ENCODE measurements around the gene MAGED1. TPM values are rescaled to one million over a fixed set of nuclear protein-coding genes. Genes with fewer than 3 reads are reported as not detected.

MAGED1 gene
- total and polyA plus RNA-seq, 2 donors (not counting 1 experiment from before 2014, with no cell fraction given), result 28.3 to 29.1 TPM

GRCh38 chrX:51852621-51853020, 40.8 kb upstream of the MAGED1 start:
- no peak overlapping the region for H3K4me2 ChIP-seq (replicated peaks; ENCODE audit: low read depth, low read length, poor library complexity, severe bottlenecking)
- no peak overlapping the region for H3K27ac ChIP-seq (ENCODE audit: low read length in 2 of 2)
- Mint-ChIP-seq H3K27ac (no peak overlapping the region), H3K27me3 (no peaks in the 10 kb centered on the region), H3K4me3 (no peak overlapping the region), H3K9me3 (ENCODE audit: insufficient read depth) (no peaks in the 10 kb centered on the region), H3K4me1 (peaks cover 6% of the 10 kb centered on the region)
- peaks cover 0 to 2% of the 10 kb centered on the region in 2 experiments for H3K36me3 ChIP-seq (replicated peaks in 1 of 2; ENCODE audit: control extremely low read depth in 1 of 2, control insufficient read depth in 1 of 2, extremely low read depth in 1 of 2, insufficient read depth in 2 of 2, low read length in 1 of 2)
- no peak overlapping the region for H3K4me3 ChIP-seq (ENCODE audit: control extremely low read depth in 1 of 5, extremely low read depth in 1 of 5, insufficient read depth in 1 of 5, low read depth in 2 of 5, low read length in 4 of 5)
- no peaks in the 10 kb centered on the region for H4K20me1 ChIP-seq (ENCODE audit: control insufficient read depth, insufficient read depth, low read length, poor library complexity, severe bottlenecking)
- no peaks in the 10 kb centered on the region for H3K27me3 ChIP-seq (replicated peaks in 1 of 4; ENCODE audit: control extremely low read depth in 1 of 4, control insufficient read depth in 3 of 4, insufficient read depth in 4 of 4, low read length in 3 of 4)
- H2AFZ ChIP-seq (ENCODE audit: insufficient read depth, low read depth, low read length, poor library complexity, severe bottlenecking), result no peak overlapping the region
- WGBS (ENCODE audit: insufficient coverage), result no CpG with 5 or more reads among the region's 3 CpGs
- H3K79me2 ChIP-seq (ENCODE audit: control insufficient read depth, insufficient read depth, low read length), result no peaks in the 10 kb centered on the region
- H3K9ac ChIP-seq (ENCODE audit: low read length), result no peak overlapping the region
- no peaks in the 10 kb centered on the region for H3K4me1 ChIP-seq (ENCODE audit: control insufficient read depth in 2 of 2, insufficient read depth in 2 of 2, low read length in 2 of 2)
- intact Hi-C loops (cut with micrococcal nuclease), result no loop called here
- DNase-seq, result no peak
- POLR2A ChIA-PET, result no interaction called here
- ATAC-seq (ENCODE audit: low read depth), result no peak
- CTCF ChIA-PET, result no interaction called here
- TF ChIP-seq EZH2 (IDR thresholded peaks at IDR 0.05; ENCODE audit: borderline replicate concordance, insufficient read depth, low read depth, low read length, poor library complexity, severe bottlenecking) (no peak), CTCF (IDR thresholded peaks at IDR 0.05) (no peak)
- peaks cover 0 to 8% (median 0%) of the 10 kb centered on the region in 3 donors for H3K9me3 ChIP-seq (ENCODE audit: control extremely low read depth in 1 of 3, control insufficient read depth in 2 of 3, insufficient read depth in 1 of 3, low read length in 2 of 3)

GRCh38 chrX:51853251-51853650, 40.2 kb upstream of the MAGED1 start:
- ChIA-PET POLR2A (no interaction called here), CTCF (no interaction called here)
- ATAC-seq (ENCODE audit: low read depth) (no peak), DNase-seq (no peak)
- H3K9me3 Mint-ChIP-seq (ENCODE audit: insufficient read depth), result no peaks in the 10 kb centered on the region
- TF ChIP-seq CTCF (IDR thresholded peaks at IDR 0.05) (no peak), EZH2 (IDR thresholded peaks at IDR 0.05; ENCODE audit: borderline replicate concordance, insufficient read depth, low read depth, low read length, poor library complexity, severe bottlenecking) (no peak)
- Histone ChIP-seq H4K20me1 (ENCODE audit: control insufficient read depth, insufficient read depth, low read length, poor library complexity, severe bottlenecking) (no peaks in the 10 kb centered on the region), H3K9me3 (ENCODE audit: control extremely low read depth in 1 of 3, control insufficient read depth in 2 of 3, insufficient read depth in 1 of 3, low read length in 2 of 3) (peaks cover 0 to 9% (median 0%) of the 10 kb centered on the region in 3 donors), H3K79me2 (ENCODE audit: control insufficient read depth, insufficient read depth, low read length) (no peaks in the 10 kb centered on the region), H3K27ac (ENCODE audit: low read length in 2 of 2) (no peak overlapping the region), H3K4me2 (replicated peaks; ENCODE audit: low read depth, low read length, poor library complexity, severe bottlenecking) (no peak overlapping the region), H3K9ac (ENCODE audit: low read length) (no peak overlapping the region), H3K36me3 (replicated peaks in 1 of 2; ENCODE audit: control extremely low read depth in 1 of 2, control insufficient read depth in 1 of 2, extremely low read depth in 1 of 2, insufficient read depth in 2 of 2, low read length in 1 of 2) (peaks cover 0 to 2% of the 10 kb centered on the region in 2 experiments), H2AFZ (ENCODE audit: insufficient read depth, low read depth, low read length, poor library complexity, severe bottlenecking) (no peak overlapping the region), H3K27me3 (replicated peaks in 1 of 4; ENCODE audit: control extremely low read depth in 1 of 4, control insufficient read depth in 3 of 4, insufficient read depth in 4 of 4, low read length in 3 of 4) (no peaks in the 10 kb centered on the region), H3K4me3 (ENCODE audit: control extremely low read depth in 1 of 5, extremely low read depth in 1 of 5, insufficient read depth in 1 of 5, low read depth in 2 of 5, low read length in 4 of 5) (no peak overlapping the region), H3K4me1 (ENCODE audit: control insufficient read depth in 2 of 2, insufficient read depth in 2 of 2, low read length in 2 of 2) (no peaks in the 10 kb centered on the region)
- intact Hi-C loops (cut with micrococcal nuclease), result no loop called here
- H3K27ac Mint-ChIP-seq, result no peak overlapping the region
- H3K4me1 Mint-ChIP-seq, result peaks cover 6% of the 10 kb centered on the region
- no CpG with 5 or more reads among the region's 1 CpG for WGBS (ENCODE audit: insufficient coverage)
- no peak overlapping the region for H3K4me3 Mint-ChIP-seq
- no peaks in the 10 kb centered on the region for H3K27me3 Mint-ChIP-seq

Data from B cell (primary cell).